HEK293 (cell line): Measurements from ENCODE around the gene ASCC1.

Experiments used
- IKZF3 ChIP-seq: fragments of 450-650 bp; IDR thresholded peaks from 2 replicates; pipeline ENCODE4 v1.5.0; 2018; ENCODE audit warnings: missing biosample characterization, mild to moderate bottlenecking, missing genetic modification characterization, moderate library complexity
- MZF1 ChIP-seq: fragments of 450-650 bp; formaldehyde crosslinking; IDR thresholded peaks from 2 replicates; pipeline ENCODE4 v1.5.1; 2017; ENCODE audit warnings: missing biosample characterization, missing genetic modification characterization, borderline replicate concordance
- SALL2 ChIP-seq: fragments of 450-650 bp; formaldehyde crosslinking; IDR thresholded peaks from 2 replicates; pipeline ENCODE4 v1.5.0; 2017; ENCODE audit warnings: missing biosample characterization, mild to moderate bottlenecking, missing genetic modification characterization, borderline replicate concordance
- TCF7L2 ChIP-seq: IDR thresholded peaks from 2 replicates; pipeline ENCODE4 v1.6.1; 2011; ENCODE audit warnings: low read depth, mild to moderate bottlenecking, inconsistent platforms, low read length, moderate library complexity, borderline replicate concordance
- ZBTB21 ChIP-seq: fragments of 450-650 bp; formaldehyde crosslinking; IDR thresholded peaks from 2 replicates; pipeline ENCODE4 v1.5.1; 2017; ENCODE audit warnings: missing biosample characterization, missing genetic modification characterization
- ZNF155 ChIP-seq: fragments of 450-650 bp; formaldehyde crosslinking; IDR thresholded peaks from 2 replicates; pipeline ENCODE4 v1.5.1; 2016; ENCODE audit warnings: missing biosample characterization, missing genetic modification characterization
- ZNF423 ChIP-seq: fragments of 450-650 bp; formaldehyde crosslinking; IDR thresholded peaks from 2 replicates; pipeline ENCODE4 v1.5.1; 2016; ENCODE audit warnings: missing biosample characterization, missing genetic modification characterization
- ZNF555 ChIP-seq: fragments of 450-650 bp; formaldehyde crosslinking; conservative IDR thresholded peaks from 2 replicates; pipeline ENCODE4 v1.5.1; 2017; ENCODE audit warnings: missing biosample characterization, mild to moderate bottlenecking, missing genetic modification characterization, inconsistent platforms
- ZSCAN30 ChIP-seq: fragments of 450-650 bp; IDR thresholded peaks from 2 replicates; pipeline ENCODE4 v1.5.1; 2018; ENCODE audit warnings: missing biosample characterization, mild to moderate bottlenecking, missing genetic modification characterization, moderate library complexity
- TF ChIP-seq, protein P1 (sequence below): fragments of 450-650 bp; formaldehyde crosslinking; optimal IDR thresholded peaks from 2 replicates; pipeline ENCODE3; 2016; ENCODE audit warnings: missing biosample characterization, mild to moderate bottlenecking, missing genetic modification characterization
- TF ChIP-seq, protein P2 (sequence below): fragments of 450-650 bp; formaldehyde crosslinking; IDR thresholded peaks from 2 replicates; pipeline ENCODE4 v1.5.1; 2016; ENCODE audit warnings: missing biosample characterization, missing genetic modification characterization
- TF ChIP-seq, protein P3 (sequence below): fragments of 450-650 bp; formaldehyde crosslinking; conservative IDR thresholded peaks from 2 replicates; pipeline ENCODE4 v1.5.1; 2016; ENCODE audit warnings: low read depth, missing biosample characterization, missing genetic modification characterization

DNA sequence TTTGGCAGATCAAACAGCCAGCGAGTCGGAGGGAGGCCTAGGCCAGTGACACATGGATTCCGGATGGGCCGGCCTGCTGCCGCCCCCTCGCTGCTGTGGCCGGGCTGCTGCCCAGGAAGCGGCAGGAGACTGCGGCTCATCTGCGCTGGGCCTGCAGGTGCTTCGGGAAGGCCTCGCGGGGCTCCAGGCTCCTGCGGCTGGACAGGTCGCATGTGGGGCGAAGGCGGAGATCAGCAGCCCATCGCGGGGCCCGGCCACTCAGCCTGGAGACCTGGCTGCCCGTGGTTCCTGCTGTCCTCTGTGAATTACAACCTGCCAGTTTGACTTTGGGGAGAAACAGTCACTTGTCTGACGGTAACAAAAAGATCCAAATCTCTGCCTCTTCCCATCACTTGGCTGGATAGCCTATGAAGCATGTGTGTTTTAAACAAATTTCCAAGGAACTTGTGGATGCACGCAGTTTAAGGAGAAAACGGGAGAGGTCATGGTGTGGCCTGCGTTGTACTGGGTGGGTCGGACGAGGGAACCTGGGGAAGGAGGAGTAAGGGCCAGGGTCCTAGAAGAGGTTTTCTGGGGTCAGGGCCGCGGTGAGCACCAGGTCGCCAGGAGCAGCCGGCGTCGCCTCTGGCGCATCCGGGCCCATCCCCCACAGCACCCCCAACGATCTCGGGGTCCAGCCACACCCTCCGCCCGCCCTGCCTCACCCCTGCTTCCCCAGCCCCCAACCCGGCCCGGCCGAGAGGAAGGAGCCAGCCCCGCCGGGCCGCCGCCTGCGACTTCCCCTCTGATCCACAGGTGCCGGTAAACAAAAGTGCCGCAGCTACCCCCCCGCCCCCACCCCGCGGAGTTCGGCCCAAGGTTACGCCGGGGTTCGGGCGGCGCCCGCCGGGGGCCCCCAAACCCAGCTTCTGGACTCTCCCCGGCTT is 129.3 kb downstream of the ASCC1 start:
- TF ChIP-seq, protein P1, sequence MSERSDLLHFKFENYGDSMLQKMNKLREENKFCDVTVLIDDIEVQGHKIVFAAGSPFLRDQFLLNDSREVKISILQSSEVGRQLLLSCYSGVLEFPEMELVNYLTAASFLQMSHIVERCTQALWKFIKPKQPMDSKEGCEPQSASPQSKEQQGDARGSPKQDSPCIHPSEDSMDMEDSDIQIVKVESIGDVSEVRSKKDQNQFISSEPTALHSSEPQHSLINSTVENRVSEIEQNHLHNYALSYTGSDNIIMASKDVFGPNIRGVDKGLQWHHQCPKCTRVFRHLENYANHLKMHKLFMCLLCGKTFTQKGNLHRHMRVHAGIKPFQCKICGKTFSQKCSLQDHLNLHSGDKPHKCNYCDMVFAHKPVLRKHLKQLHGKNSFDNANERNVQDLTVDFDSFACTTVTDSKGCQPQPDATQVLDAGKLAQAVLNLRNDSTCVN (tag by site-specific recombination), result no peak
- TF ChIP-seq, protein P2, sequence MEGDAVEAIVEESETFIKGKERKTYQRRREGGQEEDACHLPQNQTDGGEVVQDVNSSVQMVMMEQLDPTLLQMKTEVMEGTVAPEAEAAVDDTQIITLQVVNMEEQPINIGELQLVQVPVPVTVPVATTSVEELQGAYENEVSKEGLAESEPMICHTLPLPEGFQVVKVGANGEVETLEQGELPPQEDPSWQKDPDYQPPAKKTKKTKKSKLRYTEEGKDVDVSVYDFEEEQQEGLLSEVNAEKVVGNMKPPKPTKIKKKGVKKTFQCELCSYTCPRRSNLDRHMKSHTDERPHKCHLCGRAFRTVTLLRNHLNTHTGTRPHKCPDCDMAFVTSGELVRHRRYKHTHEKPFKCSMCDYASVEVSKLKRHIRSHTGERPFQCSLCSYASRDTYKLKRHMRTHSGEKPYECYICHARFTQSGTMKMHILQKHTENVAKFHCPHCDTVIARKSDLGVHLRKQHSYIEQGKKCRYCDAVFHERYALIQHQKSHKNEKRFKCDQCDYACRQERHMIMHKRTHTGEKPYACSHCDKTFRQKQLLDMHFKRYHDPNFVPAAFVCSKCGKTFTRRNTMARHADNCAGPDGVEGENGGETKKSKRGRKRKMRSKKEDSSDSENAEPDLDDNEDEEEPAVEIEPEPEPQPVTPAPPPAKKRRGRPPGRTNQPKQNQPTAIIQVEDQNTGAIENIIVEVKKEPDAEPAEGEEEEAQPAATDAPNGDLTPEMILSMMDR (tag by site-specific recombination), result no peak
- TF ChIP-seq MZF1 (tag by site-specific recombination), result no peak
- no peak for TF ChIP-seq ZNF555
- no peak for TF ChIP-seq TCF7L2
- no peak for TF ChIP-seq ZNF155 (tag by site-specific recombination)
- TF ChIP-seq ZSCAN30, result no peak
- no peak for TF ChIP-seq IKZF3 (tag by site-specific recombination)
- TF ChIP-seq, protein P3, sequence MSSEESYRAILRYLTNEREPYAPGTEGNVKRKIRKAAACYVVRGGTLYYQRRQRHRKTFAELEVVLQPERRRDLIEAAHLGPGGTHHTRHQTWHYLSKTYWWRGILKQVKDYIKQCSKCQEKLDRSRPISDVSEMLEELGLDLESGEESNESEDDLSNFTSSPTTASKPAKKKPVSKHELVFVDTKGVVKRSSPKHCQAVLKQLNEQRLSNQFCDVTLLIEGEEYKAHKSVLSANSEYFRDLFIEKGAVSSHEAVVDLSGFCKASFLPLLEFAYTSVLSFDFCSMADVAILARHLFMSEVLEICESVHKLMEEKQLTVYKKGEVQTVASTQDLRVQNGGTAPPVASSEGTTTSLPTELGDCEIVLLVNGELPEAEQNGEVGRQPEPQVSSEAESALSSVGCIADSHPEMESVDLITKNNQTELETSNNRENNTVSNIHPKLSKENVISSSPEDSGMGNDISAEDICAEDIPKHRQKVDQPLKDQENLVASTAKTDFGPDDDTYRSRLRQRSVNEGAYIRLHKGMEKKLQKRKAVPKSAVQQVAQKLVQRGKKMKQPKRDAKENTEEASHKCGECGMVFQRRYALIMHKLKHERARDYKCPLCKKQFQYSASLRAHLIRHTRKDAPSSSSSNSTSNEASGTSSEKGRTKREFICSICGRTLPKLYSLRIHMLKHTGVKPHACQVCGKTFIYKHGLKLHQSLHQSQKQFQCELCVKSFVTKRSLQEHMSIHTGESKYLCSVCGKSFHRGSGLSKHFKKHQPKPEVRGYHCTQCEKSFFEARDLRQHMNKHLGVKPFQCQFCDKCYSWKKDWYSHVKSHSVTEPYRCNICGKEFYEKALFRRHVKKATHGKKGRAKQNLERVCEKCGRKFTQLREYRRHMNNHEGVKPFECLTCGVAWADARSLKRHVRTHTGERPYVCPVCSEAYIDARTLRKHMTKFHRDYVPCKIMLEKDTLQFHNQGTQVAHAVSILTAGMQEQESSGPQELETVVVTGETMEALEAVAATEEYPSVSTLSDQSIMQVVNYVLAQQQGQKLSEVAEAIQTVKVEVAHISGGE (tag by site-specific recombination), result no peak
- TF ChIP-seq ZBTB21 (tag by site-specific recombination), result no peak
- TF ChIP-seq SALL2 (tag by site-specific recombination), result no peak
- no peak for TF ChIP-seq ZNF423
